CD14-positive monocyte (primary cell): ENCODE results near the gene RBP5. TPM values are rescaled to one million over a fixed set of nuclear protein-coding genes. Genes with fewer than 3 reads are reported as not detected.

Source experiments
- DNase-seq, 3 donors: peaks; one replicate each; pipeline ENCODE4 v3.0.0-alpha.2; 2011 to 2022
- H2AFZ ChIP-seq: 2 replicates; pipeline ENCODE4 v1.6.0; 2012; ENCODE audit warnings: mild to moderate bottlenecking, low read depth, low read length, inconsistent platforms; ENCODE audit not compliant: insufficient read depth, poor library complexity, severe bottlenecking
- H3K27ac ChIP-seq, 2 donors: 1 replicate in 1 of 2; 2 replicates in 1 of 2; pipeline ENCODE4 v1.5.1; 2012 to 2013; ENCODE audit warnings: low read length in 2 of 2, control low read depth in 1 of 2, inconsistent platforms in 1 of 2, low read depth in 1 of 2, mild to moderate bottlenecking in 1 of 2
- H3K27me3 ChIP-seq, 2 donors: one replicate each; pipeline versions ENCODE4 v1.6.0 to v1.6.1; 2011 to 2013; ENCODE audit warnings: low read length in 2 of 2; ENCODE audit not compliant: control insufficient read depth in 2 of 2, insufficient read depth in 2 of 2
- H3K36me3 ChIP-seq, 2 donors: replicated peaks in 1 of 2; 1 replicate in 1 of 2; 2 replicates in 1 of 2; pipeline versions ENCODE4 v1.5.1 to v1.6.1; 2012 to 2013; ENCODE audit warnings: low read length in 2 of 2, control low read depth in 1 of 2, inconsistent platforms in 1 of 2, mild to moderate bottlenecking in 1 of 2; ENCODE audit not compliant: insufficient read depth in 2 of 2, control insufficient read depth in 1 of 2
- H3K4me1 ChIP-seq, 2 donors: 1 replicate in 1 of 2; 2 replicates in 1 of 2; pipeline versions ENCODE4 v1.5.1 to v1.6.1; 2012 to 2013; ENCODE audit warnings: low read length in 2 of 2, control low read depth in 1 of 2, inconsistent platforms in 1 of 2, mild to moderate bottlenecking in 1 of 2, moderate library complexity in 1 of 2; ENCODE audit not compliant: insufficient read depth in 2 of 2, control insufficient read depth in 1 of 2
- H3K4me2 ChIP-seq: replicated peaks from 2 replicates; pipeline ENCODE3; 2012; ENCODE audit warnings: low read length, moderate library complexity, mild to moderate bottlenecking; ENCODE audit not compliant: poor library complexity, severe bottlenecking; ENCODE audit errors: extremely low read depth
- H3K4me3 ChIP-seq, 3 experiments: fragments of 200-600 bp in 1 of 3; sonication (generic) in 1 of 3; replicated peaks in 1 of 3; 1 replicate in 2 of 3; 2 replicates in 1 of 3; pipeline ENCODE4 v1.5.1; 2011 to 2013; ENCODE audit warnings: low read length in 3 of 3, mild to moderate bottlenecking in 3 of 3, control low read depth in 2 of 3, low read depth in 2 of 3, inconsistent platforms in 1 of 3, moderate library complexity in 1 of 3
- H3K79me2 ChIP-seq: 2 replicates; pipeline ENCODE4 v1.6.0; 2012; ENCODE audit warnings: mild to moderate bottlenecking, control low read depth, inconsistent platforms, low read length, moderate library complexity; ENCODE audit not compliant: insufficient read depth
- H3K9ac ChIP-seq: 2 replicates; pipeline ENCODE4 v1.6.0; 2017; ENCODE audit warnings: low read length, mild to moderate bottlenecking; ENCODE audit not compliant: insufficient read depth, poor library complexity, severe bottlenecking
- H3K9me3 ChIP-seq, 2 donors: replicated peaks in 1 of 2; 1 replicate in 1 of 2; 2 replicates in 1 of 2; pipeline versions ENCODE4 v1.5.1 to v1.6.1; 2012 to 2013; ENCODE audit warnings: low read length in 2 of 2, control low read depth in 1 of 2; ENCODE audit not compliant: control insufficient read depth in 1 of 2, insufficient read depth in 1 of 2
- H4K20me1 ChIP-seq: 2 replicates; pipeline ENCODE4 v1.6.0; 2012; ENCODE audit warnings: mild to moderate bottlenecking, low read length, control low read depth, moderate library complexity; ENCODE audit not compliant: insufficient read depth
- H3K27ac Mint-ChIP-seq, 7 donors: one replicate each; pipeline ENCODE4 v1.8.0; 2020; ENCODE audit warnings: mild to moderate bottlenecking in 7 of 7, mixed read lengths in 7 of 7, moderate library complexity in 6 of 7, inconsistent platforms in 2 of 7
- H3K27me3 Mint-ChIP-seq, 3 donors: one replicate each; pipeline ENCODE4 v1.8.0; 2021 to 2022; ENCODE audit warnings: low read depth in 3 of 3, mild to moderate bottlenecking in 3 of 3, mixed read lengths in 3 of 3, moderate library complexity in 3 of 3, inconsistent platforms in 1 of 3
- H3K36me3 Mint-ChIP-seq, 2 donors: one replicate each; pipeline ENCODE4 v1.8.0; 2020; ENCODE audit warnings: mixed read lengths in 2 of 2, inconsistent platforms in 1 of 2, mild to moderate bottlenecking in 1 of 2
- H3K4me1 Mint-ChIP-seq: one replicate; pipeline ENCODE4 v1.8.0; 2020; ENCODE audit warnings: mild to moderate bottlenecking, mixed read lengths
- H3K4me3 Mint-ChIP-seq, 2 donors: one replicate each; pipeline ENCODE4 v1.8.0; 2020; ENCODE audit warnings: mild to moderate bottlenecking in 2 of 2, mixed read lengths in 2 of 2, moderate library complexity in 1 of 2
- H3K9me3 Mint-ChIP-seq, 7 donors: one replicate each; pipeline ENCODE4 v1.8.0; 2020 to 2022; ENCODE audit warnings: mixed read lengths in 7 of 7, mild to moderate bottlenecking in 6 of 7, moderate library complexity in 6 of 7, inconsistent platforms in 2 of 7
- CTCF ChIP-seq: fragments of 200-600 bp; IDR thresholded peaks from one replicate; pipeline ENCODE4 v1.8.0; 2022; ENCODE audit warnings: antibody characterized with exemption, mild to moderate bottlenecking
- WGBS: methylation state at CpG from one replicate; pipeline ENCODE4 v1.1.5; 2013; ENCODE audit warnings: missing lambda C conversion rate; ENCODE audit not compliant: insufficient coverage; 5-methylcytosine and 5-hydroxymethylcytosine counted together
- intact Hi-C, 2 donors: fragments of 100-400 bp; cut with micrococcal nuclease; formaldehyde crosslinking; loops; one replicate each; pipeline versions ENCODE4 v1.15.0 to v1.15.1; 2023
- polyA plus RNA-seq, 3 donors: library from polyadenylated mRNA; depleted of rRNA in 1 of 3; unstranded in 2 of 3; stranded (reverse) in 1 of 3; fragments of 300-500 nt in 2 of 3; fragments of >200 nt in 1 of 3; fragmentation: Illumina TruSeq in 2 of 3; gene quantifications; 1 replicate in 2 of 3; 2 replicates in 1 of 3; pipeline ENCODE4 v1.2.3, GENCODE V29; 2012 to 2021

Gene RBP5
- polyA plus RNA-seq, 3 donors, result not detected

- peaks cover 26% of the 10 kb centered on the region for H3K79me2 ChIP-seq
- no peak overlapping the region for H3K4me2 ChIP-seq
- no peak for TF ChIP-seq CTCF
- peak overlapping the region in 2 of 7 donors; percentile 11 to 37 for H3K27ac Mint-ChIP-seq
- peaks cover 0 to 1% (median 0%) of the 10 kb centered on the region in 3 donors for H3K27me3 Mint-ChIP-seq
- intact Hi-C loops, result no loop called here
- no peak overlapping the region for H3K9ac ChIP-seq
- 47% methylated on average over 3 of the region's 3 CpGs for WGBS
- peaks cover 26% of the 10 kb centered on the region for H3K4me1 Mint-ChIP-seq
- no peak overlapping the region for H3K4me3 Mint-ChIP-seq
- peaks cover 22 to 68% of the 10 kb centered on the region in 2 donors for H3K36me3 ChIP-seq
- H3K36me3 Mint-ChIP-seq, result peaks cover 54 to 62% of the 10 kb centered on the region in 2 donors
- H3K27ac ChIP-seq, result no peak overlapping the region
- peaks cover 10 to 11% of the 10 kb centered on the region in 2 donors for H3K4me1 ChIP-seq
- peaks cover 21% of the 10 kb centered on the region for H4K20me1 ChIP-seq
- H3K4me3 ChIP-seq, result no peak overlapping the region
- DNase-seq, result no peak
- H3K9me3 Mint-ChIP-seq, result peaks cover 0 to 10% (median 6%) of the 10 kb centered on the region in 7 donors
- no peaks in the 10 kb centered on the region for H3K27me3 ChIP-seq
- peaks cover 0 to 5% of the 10 kb centered on the region in 2 donors for H3K9me3 ChIP-seq
- H2AFZ ChIP-seq, result no peak overlapping the region
Measured at GRCh38 chr12:7102582-7102981, 26.1 kb downstream of the RBP5 start.

GRCh38 chr12:7101694-7102131, 27.0 kb downstream of the RBP5 start:
- H3K4me1 Mint-ChIP-seq, result peaks cover 20% of the 10 kb centered on the region
- peaks cover 22 to 73% of the 10 kb centered on the region in 2 donors for H3K36me3 ChIP-seq
- H2AFZ ChIP-seq, result no peak overlapping the region
- no peak for DNase-seq
- no peak overlapping the region for H3K27ac ChIP-seq
- no peak overlapping the region for H3K4me3 ChIP-seq
- H3K9ac ChIP-seq, result no peak overlapping the region
- no peak overlapping the region for H3K4me2 ChIP-seq
- H3K27me3 Mint-ChIP-seq, result peaks cover 0 to 1% (median 0%) of the 10 kb centered on the region in 3 donors
- no peak overlapping the region for H3K27ac Mint-ChIP-seq
- intact Hi-C loops, result no loop called here
- H3K4me1 ChIP-seq, result peaks cover 9 to 11% of the 10 kb centered on the region in 2 donors
- H4K20me1 ChIP-seq, result peaks cover 21% of the 10 kb centered on the region
- peaks cover 0 to 8% (median 6%) of the 10 kb centered on the region in 7 donors for H3K9me3 Mint-ChIP-seq
- H3K9me3 ChIP-seq, result peaks cover 0 to 5% of the 10 kb centered on the region in 2 donors
- H3K27me3 ChIP-seq, result no peaks in the 10 kb centered on the region
- peaks cover 59 to 68% of the 10 kb centered on the region in 2 donors for H3K36me3 Mint-ChIP-seq
- no peak overlapping the region for H3K4me3 Mint-ChIP-seq
- H3K79me2 ChIP-seq, result peaks cover 19% of the 10 kb centered on the region
- TF ChIP-seq CTCF, result no peak
- WGBS, result 98% methylated on average over 4 of the region's 10 CpGs
